ENCODE measurements around the gene FGF22. TPM values are rescaled to one million over a fixed set of nuclear protein-coding genes. Genes with fewer than 3 reads are reported as not detected.
"Not testable (repeated sequence)": the region's sequence is repeated elsewhere in the genome, so short reads cannot be mapped to it uniquely, and the experiment has no call there.

Gene FGF22
- total RNA-seq, 2 experiments from 2014 or later: 0.72 to 1.1 TPM

GRCh38 chr19:611481-611868, 28.2 kb upstream of the FGF22 start:
- ATAC-seq (ENCODE audit: low read depth) (no peak), DNase-seq (no peak)
- H3K27ac Mint-ChIP-seq: peak overlapping the region; percentile 98
- H3K27me3 Mint-ChIP-seq: no peaks in the 10 kb centered on the region
- no peaks in the 10 kb centered on the region for H3K9me3 Mint-ChIP-seq
- peaks cover 14% of the 10 kb centered on the region for H3K4me1 Mint-ChIP-seq
- H3K36me3 Mint-ChIP-seq: peaks cover 7% of the 10 kb centered on the region
- peak overlapping the region; percentile 90 for H3K4me3 Mint-ChIP-seq
- POLR2A ChIA-PET: interaction anchor here (0.5 to 1.9 kb wide), 6 partner anchors 19 to 101 kb away, joined by 3 to 7 read pairs (median 4); partner anchors contain the start of gene POLRMT

GRCh38 chr19:612941-613340, 26.7 kb upstream of the FGF22 start:
- no peak for DNase-seq
- Mint-ChIP-seq H3K4me3 (no peak overlapping the region), H3K27me3 (no peaks in the 10 kb centered on the region), H3K27ac (no peak overlapping the region), H3K36me3 (peaks cover 7% of the 10 kb centered on the region), H3K4me1 (peaks cover 12% of the 10 kb centered on the region), H3K9me3 (no peaks in the 10 kb centered on the region)
- POLR2A ChIA-PET: interaction anchor here (0.7 kb wide), 1 partner anchor 69 kb away, joined by 4 read pairs; no protein-coding TSS in a partner anchor
- no peak for ATAC-seq (ENCODE audit: low read depth)

- Mint-ChIP-seq H3K4me1 (peaks cover 12% of the 10 kb centered on the region), H3K27me3 (no peaks in the 10 kb centered on the region), H3K27ac (no peak overlapping the region), H3K4me3 (no peak overlapping the region), H3K9me3 (no peaks in the 10 kb centered on the region), H3K36me3 (peaks cover 10% of the 10 kb centered on the region)
- ATAC-seq (ENCODE audit: low read depth): no peak
- DNase-seq: no peak
- POLR2A ChIA-PET: no interaction called here
Observed at GRCh38 chr19:613732-614567, 25.7 kb upstream of the FGF22 start.

- no peaks in the 10 kb centered on the region for H3K27me3 Mint-ChIP-seq
- H3K4me3 Mint-ChIP-seq: no peak overlapping the region
- no peak overlapping the region for H3K27ac Mint-ChIP-seq
- no peaks in the 10 kb centered on the region for H3K9me3 Mint-ChIP-seq
- POLR2A ChIA-PET: no interaction called here
- ATAC-seq (ENCODE audit: low read depth) (no peak), DNase-seq (no peak)
- peaks cover 10% of the 10 kb centered on the region for H3K4me1 Mint-ChIP-seq
- peaks cover 11% of the 10 kb centered on the region for H3K36me3 Mint-ChIP-seq
Observed at GRCh38 chr19:615619-616018, 24.1 kb upstream of the FGF22 start.

- ATAC-seq (ENCODE audit: low read depth) (no peak), DNase-seq (no peak)
- H3K27ac Mint-ChIP-seq: no peak overlapping the region
- H3K36me3 Mint-ChIP-seq: peaks cover 11% of the 10 kb centered on the region
- H3K4me3 Mint-ChIP-seq: no peak overlapping the region
- H3K9me3 Mint-ChIP-seq: no peaks in the 10 kb centered on the region
- H3K27me3 Mint-ChIP-seq: no peaks in the 10 kb centered on the region
- H3K4me1 Mint-ChIP-seq: peaks cover 6% of the 10 kb centered on the region
- POLR2A ChIA-PET: no interaction called here
Observed at GRCh38 chr19:616062-616700, 23.5 kb upstream of the FGF22 start.

- ATAC-seq (ENCODE audit: low read depth): no peak
- POLR2A ChIA-PET: no interaction called here
Observed at GRCh38 chr19:616747-617526, 22.7 kb upstream of the FGF22 start.

GRCh38 chr19:617551-618246, 22.0 kb upstream of the FGF22 start:
- Mint-ChIP-seq H3K36me3 (peaks cover 12% of the 10 kb centered on the region), H3K4me1 (peaks cover 3% of the 10 kb centered on the region), H3K4me3 (no peak overlapping the region), H3K27ac (no peak overlapping the region), H3K27me3 (no peaks in the 10 kb centered on the region), H3K9me3 (no peaks in the 10 kb centered on the region)
- no peak for DNase-seq
- POLR2A ChIA-PET: no interaction called here
- ATAC-seq (ENCODE audit: low read depth): no peak

More at GRCh38 chr19:616747-617526, 22.7 kb upstream of the FGF22 start:
- no peak for DNase-seq
- peaks cover 12% of the 10 kb centered on the region for H3K36me3 Mint-ChIP-seq
- no peaks in the 10 kb centered on the region for H3K9me3 Mint-ChIP-seq
- peaks cover 3% of the 10 kb centered on the region for H3K4me1 Mint-ChIP-seq
- no peak overlapping the region for H3K4me3 Mint-ChIP-seq
- no peak overlapping the region for H3K27ac Mint-ChIP-seq
- H3K27me3 Mint-ChIP-seq: no peaks in the 10 kb centered on the region

GRCh38 chr19:618247-618619, 21.4 kb upstream of the FGF22 start:
- peaks cover 12% of the 10 kb centered on the region for H3K36me3 Mint-ChIP-seq

GRCh38 chr19:618674-619285, 20.9 kb upstream of the FGF22 start:
- DNase-seq (no peak), ATAC-seq (ENCODE audit: low read depth) (no peak)
- H3K27ac Mint-ChIP-seq: no peak overlapping the region
- no peak overlapping the region for H3K4me3 Mint-ChIP-seq
- peaks cover 12% of the 10 kb centered on the region for H3K36me3 Mint-ChIP-seq
- peaks cover 3% of the 10 kb centered on the region for H3K4me1 Mint-ChIP-seq
- no peaks in the 10 kb centered on the region for H3K9me3 Mint-ChIP-seq
- H3K27me3 Mint-ChIP-seq: no peaks in the 10 kb centered on the region
- POLR2A ChIA-PET: no interaction called here

More at GRCh38 chr19:618247-618619, 21.4 kb upstream of the FGF22 start:
- Mint-ChIP-seq H3K4me3 (no peak overlapping the region), H3K27me3 (no peaks in the 10 kb centered on the region), H3K4me1 (peaks cover 3% of the 10 kb centered on the region), H3K27ac (no peak overlapping the region), H3K9me3 (no peaks in the 10 kb centered on the region)
- POLR2A ChIA-PET: no interaction called here
- no peak for DNase-seq
- no peak for ATAC-seq (ENCODE audit: low read depth)

- H3K27ac Mint-ChIP-seq: no peak overlapping the region
- peaks cover 10% of the 10 kb centered on the region for H3K36me3 Mint-ChIP-seq
- no peak for ATAC-seq (ENCODE audit: low read depth)
- no peaks in the 10 kb centered on the region for H3K27me3 Mint-ChIP-seq
- peaks cover 3% of the 10 kb centered on the region for H3K4me1 Mint-ChIP-seq
- POLR2A ChIA-PET: no interaction called here
- no peak for DNase-seq
- H3K4me3 Mint-ChIP-seq: no peak overlapping the region
- H3K9me3 Mint-ChIP-seq: no peaks in the 10 kb centered on the region
Observed at GRCh38 chr19:619286-620002, 20.2 kb upstream of the FGF22 start.

GRCh38 chr19:620166-620862, 19.4 kb upstream of the FGF22 start:
- POLR2A ChIA-PET: no interaction called here

GRCh38 chr19:621191-621590, 18.5 kb upstream of the FGF22 start:
- H3K36me3 Mint-ChIP-seq; H3K9me3 Mint-ChIP-seq; H3K27me3 Mint-ChIP-seq; POLR2A ChIA-PET; DNase-seq; H3K4me3 Mint-ChIP-seq; ATAC-seq (ENCODE audit: low read depth); H3K27ac Mint-ChIP-seq; H3K4me1 Mint-ChIP-seq: not testable (repeated sequence)

More at GRCh38 chr19:620166-620862, 19.4 kb upstream of the FGF22 start:
- ATAC-seq (ENCODE audit: low read depth) (no peak), DNase-seq (no peak)
- Mint-ChIP-seq H3K4me3 (no peak overlapping the region), H3K4me1 (peaks cover 3% of the 10 kb centered on the region), H3K36me3 (peaks cover 7% of the 10 kb centered on the region), H3K27me3 (no peaks in the 10 kb centered on the region), H3K27ac (no peak overlapping the region), H3K9me3 (no peaks in the 10 kb centered on the region)

Measured in activated naive CD8-positive, alpha-beta T cell treated with anti-CD3 and anti-CD28 coated beads, Interleukin-2, amount 10 ng/mL, durations not matched to agents 7 days and 5 days (primary cell).